Measurements from ENCODE around the gene CDC42SE2.
"Not testable (repeated sequence)": the region's sequence is repeated elsewhere in the genome, so short reads cannot be mapped to it uniquely, and the experiment has no call there.

CDC42SE2 gene

DNA sequence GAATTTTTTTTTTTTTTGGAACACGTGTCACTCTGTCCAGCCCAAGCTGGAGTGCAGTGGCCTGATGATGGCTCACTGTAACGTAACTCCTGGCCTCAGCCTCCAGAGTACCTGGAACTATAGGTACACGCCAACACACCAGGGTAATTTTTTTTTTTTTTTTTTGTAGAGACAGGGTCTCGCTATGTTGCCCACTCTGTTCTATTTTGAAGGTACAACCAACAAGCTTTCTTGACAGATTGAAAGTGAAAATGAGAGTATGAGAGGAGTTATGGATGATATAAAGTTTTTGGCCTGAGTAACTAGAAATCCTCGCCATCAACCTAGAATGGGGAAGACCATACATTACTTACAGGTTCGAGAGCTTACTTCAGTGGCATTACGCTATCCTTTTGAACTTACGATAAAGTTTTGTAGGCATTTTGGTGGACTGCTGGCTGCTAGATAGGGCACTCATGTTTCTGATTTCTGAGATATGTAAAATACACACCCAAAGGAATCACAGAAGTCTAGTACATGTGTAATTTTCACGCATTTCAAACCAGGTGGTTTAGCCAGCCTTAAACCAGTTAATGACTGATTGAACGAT is 806 bp upstream of the CDC42SE2 start:
- H3K36me3 Mint-ChIP-seq (ENCODE audit: low read depth), result peaks cover 35% of the 10 kb centered on the region

DNA sequence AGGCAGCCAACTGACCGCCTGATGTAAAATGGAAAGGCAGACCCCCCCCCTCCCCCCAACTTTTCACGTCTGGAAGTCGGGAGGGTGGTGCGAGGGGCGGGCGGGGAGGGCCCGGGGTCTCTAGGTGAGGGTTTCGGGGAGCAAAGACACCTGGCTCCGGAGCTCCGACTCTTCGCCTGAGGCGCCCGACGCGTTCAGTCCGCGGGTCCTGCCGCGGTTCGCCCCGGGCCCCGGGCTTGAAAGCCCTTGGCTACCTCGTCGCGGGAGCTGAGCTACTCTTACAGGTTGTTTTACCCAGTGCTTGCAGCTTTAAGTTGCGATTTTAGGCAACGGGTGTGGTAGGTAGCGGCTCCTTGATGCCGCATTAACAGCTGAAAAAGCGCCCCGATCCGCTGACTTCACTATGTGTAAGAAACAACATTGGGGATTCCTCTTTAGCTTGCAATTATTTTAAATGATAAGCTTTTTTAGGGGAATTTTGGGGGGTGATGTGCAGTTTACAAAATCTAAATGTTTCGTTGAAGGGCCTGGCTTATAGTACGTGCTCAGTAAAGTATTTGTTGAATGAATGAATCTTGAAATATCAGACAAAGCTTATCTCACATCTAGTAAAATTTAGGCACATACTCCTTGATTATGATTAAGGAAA is 722 bp downstream of the CDC42SE2 start:
- Mint-ChIP-seq H3K4me1 (ENCODE audit: low read depth) (peaks cover 20% of the 10 kb centered on the region), H3K36me3 (ENCODE audit: low read depth) (peaks cover 23% of the 10 kb centered on the region), H3K9me3 (no peaks in the 10 kb centered on the region), H3K4me3 (peak overlapping the region; percentile 86), H3K27me3 (ENCODE audit: low read depth) (no peaks in the 10 kb centered on the region), H3K27ac (peak overlapping the region; percentile 82)

More for the DNA sequence above, 806 bp upstream of the CDC42SE2 start:
- Mint-ChIP-seq H3K4me3 (peak overlapping the region; percentile 80), H3K9me3 (no peaks in the 10 kb centered on the region), H3K27ac (peak overlapping the region; percentile 86), H3K27me3 (ENCODE audit: low read depth) (no peaks in the 10 kb centered on the region), H3K4me1 (ENCODE audit: low read depth) (peaks cover 28% of the 10 kb centered on the region)

DNA sequence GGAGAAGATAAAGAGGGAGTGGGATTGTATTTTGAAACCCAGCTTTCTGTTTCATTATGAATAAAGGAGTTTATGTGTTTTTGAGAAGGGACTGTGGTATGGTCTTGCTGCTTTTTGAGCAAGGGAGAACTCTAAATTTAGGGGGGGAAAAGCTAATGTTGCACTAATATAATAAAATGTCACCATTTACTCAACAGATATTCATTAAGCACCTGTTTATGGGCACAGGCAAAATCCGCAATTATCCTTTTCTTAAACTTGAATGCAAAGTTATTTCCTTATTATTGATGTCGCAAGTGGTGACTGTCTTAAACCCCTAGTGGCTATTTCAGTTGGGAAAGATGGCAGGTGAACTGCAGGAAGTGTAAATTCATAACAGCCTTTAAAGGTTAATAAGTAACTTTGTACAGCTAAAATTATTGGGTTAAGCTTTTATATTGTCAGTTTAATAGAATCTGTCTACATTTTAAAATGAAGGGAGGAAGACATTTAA is 1.5 kb downstream of the CDC42SE2 start:
- H3K27me3 Mint-ChIP-seq (ENCODE audit: low read depth), result no peaks in the 10 kb centered on the region
- peaks cover 19% of the 10 kb centered on the region for H3K4me1 Mint-ChIP-seq (ENCODE audit: low read depth)
- no peaks in the 10 kb centered on the region for H3K9me3 Mint-ChIP-seq
- H3K36me3 Mint-ChIP-seq (ENCODE audit: low read depth), result peaks cover 20% of the 10 kb centered on the region
- peak overlapping the region; percentile 86 for H3K4me3 Mint-ChIP-seq
- peak overlapping the region; percentile 82 for H3K27ac Mint-ChIP-seq

DNA sequence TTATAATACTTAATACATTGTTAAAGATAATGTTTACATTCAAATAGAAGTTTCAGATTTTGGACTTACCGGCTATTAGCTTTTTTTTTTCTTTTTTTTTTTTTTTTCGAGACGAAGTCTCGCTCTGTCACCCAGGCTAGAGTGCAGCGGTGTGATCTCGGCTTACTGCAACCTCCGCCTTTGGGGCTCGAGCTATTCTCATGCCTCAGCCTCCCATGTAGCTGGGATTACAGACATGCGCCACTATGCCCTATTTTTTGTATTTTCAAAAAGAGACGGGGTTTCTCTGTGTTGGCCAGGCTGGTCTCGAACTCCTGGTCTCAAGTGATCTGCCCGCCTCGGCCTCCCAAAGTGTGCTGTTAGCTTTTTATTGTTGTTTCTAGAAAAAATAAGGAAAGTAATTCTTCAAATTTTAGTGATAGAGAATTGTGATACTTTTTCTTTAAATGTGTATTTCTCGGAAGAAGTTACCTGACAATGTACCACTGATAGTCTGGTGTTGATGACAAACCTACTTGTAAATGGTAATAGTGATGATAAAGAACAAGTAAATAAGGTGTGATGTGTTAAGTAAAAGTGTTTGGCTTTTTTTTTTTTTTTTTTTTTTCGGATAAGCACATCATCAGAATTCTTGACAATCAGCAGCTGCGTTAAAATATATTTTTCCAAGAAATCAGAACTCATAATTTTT is 2.7 kb downstream of the CDC42SE2 start:
- Mint-ChIP-seq H3K4me3 (peak overlapping the region; percentile 87), H3K36me3 (ENCODE audit: low read depth) (peaks cover 28% of the 10 kb centered on the region), H3K27me3 (ENCODE audit: low read depth) (no peaks in the 10 kb centered on the region), H3K27ac (peak overlapping the region; percentile 94), H3K9me3 (no peaks in the 10 kb centered on the region), H3K4me1 (ENCODE audit: low read depth) (peaks cover 30% of the 10 kb centered on the region)

DNA sequence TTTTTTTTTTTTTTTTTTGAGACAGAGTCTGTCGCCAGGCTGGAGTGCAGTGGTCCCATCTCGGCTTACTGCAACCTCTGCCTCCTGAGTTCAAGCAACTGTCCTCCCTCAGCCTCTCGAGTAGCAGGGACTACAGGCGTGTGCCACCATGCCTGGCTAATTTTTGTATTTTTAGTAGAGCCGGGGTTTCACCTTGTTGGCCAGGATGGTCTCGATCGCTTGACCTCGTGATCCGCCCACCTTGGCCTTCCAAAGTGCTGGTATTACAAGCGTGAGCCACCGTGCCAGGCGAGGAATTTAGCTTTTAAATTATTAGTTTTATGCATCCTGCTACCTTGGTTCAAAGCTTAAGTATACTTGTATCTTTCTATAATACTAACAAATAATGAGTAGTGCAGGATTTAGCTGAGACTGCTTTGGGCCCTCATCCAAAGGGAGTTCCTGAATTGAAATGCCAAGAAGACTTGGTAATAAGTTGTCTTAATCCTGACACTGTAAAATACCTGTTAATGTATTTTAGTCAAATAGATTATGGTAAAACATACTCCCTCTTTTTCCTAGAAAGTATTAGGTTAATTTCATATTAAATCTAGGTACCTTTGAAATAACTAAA is 5.0 kb downstream of the CDC42SE2 start:
- Mint-ChIP-seq H3K27me3 (ENCODE audit: low read depth) (no peaks in the 10 kb centered on the region), H3K9me3 (no peaks in the 10 kb centered on the region), H3K4me3 (peak overlapping the region; percentile 44), H3K27ac (peak overlapping the region; percentile 55), H3K36me3 (ENCODE audit: low read depth) (peaks cover 39% of the 10 kb centered on the region), H3K4me1 (ENCODE audit: low read depth) (peaks cover 33% of the 10 kb centered on the region)

DNA sequence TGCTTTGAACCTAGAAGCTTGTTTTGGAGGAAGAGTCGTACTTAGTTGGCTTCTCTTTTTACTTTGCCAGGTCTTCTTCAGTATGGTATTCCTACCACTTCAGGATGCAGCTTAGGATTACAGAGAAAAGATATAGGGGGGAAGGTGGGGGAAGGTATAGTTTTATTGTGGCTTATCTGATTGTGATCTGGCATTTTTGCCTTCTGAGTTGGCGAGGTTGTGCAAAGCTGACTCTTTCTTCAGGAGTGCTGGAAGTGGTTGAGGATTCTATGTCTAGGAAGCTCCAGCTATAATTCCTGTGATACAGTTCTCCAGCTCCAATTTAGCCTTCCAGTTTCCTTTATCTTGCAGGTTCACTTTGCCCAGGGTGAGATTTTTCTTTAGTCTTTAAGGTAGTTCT is 7.0 kb downstream of the CDC42SE2 start:
- H3K36me3 Mint-ChIP-seq (ENCODE audit: low read depth), result peaks cover 39% of the 10 kb centered on the region
- H3K4me1 Mint-ChIP-seq (ENCODE audit: low read depth), result peaks cover 45% of the 10 kb centered on the region
- H3K4me3 Mint-ChIP-seq, result peak overlapping the region; percentile 70
- peak overlapping the region; percentile 71 for H3K27ac Mint-ChIP-seq
- no peaks in the 10 kb centered on the region for H3K9me3 Mint-ChIP-seq
- no peaks in the 10 kb centered on the region for H3K27me3 Mint-ChIP-seq (ENCODE audit: low read depth)

DNA sequence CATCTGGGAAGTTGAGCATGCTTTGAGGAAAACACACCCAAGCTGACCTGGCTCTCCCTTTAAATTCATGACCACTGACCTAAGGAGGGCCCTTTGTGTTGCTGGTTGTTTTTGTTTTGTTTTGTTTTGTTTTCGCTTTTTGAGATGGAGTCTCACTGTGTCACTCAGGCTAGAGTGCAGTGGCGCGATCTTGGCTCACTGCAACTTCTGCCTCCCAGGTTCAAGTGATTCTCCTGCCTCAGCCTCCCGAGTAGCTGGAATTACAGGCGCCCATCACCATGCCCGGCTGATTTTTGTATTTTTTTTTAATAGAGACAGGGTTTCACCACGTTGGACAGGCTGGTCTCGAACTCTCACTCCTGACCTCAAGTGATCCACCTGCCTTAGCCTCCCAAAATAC is 8.0 kb downstream of the CDC42SE2 start:
- Mint-ChIP-seq H3K4me3 (peak overlapping the region; percentile 88), H3K4me1 (ENCODE audit: low read depth) (peaks cover 45% of the 10 kb centered on the region), H3K36me3 (ENCODE audit: low read depth) (peaks cover 33% of the 10 kb centered on the region), H3K27ac (peak overlapping the region; percentile 94)
- not testable (repeated sequence) for H3K27me3 Mint-ChIP-seq (ENCODE audit: low read depth); H3K9me3 Mint-ChIP-seq

DNA sequence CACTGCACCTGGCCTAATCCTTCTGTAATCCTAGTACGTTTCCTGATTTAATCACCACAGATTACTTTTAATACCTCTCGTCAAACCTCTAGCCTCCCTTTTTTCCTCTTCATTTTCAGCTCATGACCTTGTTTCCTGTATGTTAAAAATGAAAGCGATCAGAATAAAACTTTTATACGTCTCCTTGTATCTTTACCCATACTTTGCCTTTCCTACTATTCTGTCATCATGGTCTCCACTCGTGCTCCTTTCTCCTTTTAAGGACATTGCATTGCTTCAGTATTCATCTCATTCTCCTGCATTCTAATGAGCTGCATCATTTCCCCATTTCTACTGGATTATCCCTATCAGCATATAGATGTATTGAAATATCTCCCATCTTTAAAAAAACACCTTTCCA is 8.5 kb downstream of the CDC42SE2 start:
- Mint-ChIP-seq H3K9me3 (no peaks in the 10 kb centered on the region), H3K27me3 (ENCODE audit: low read depth) (no peaks in the 10 kb centered on the region), H3K4me1 (ENCODE audit: low read depth) (peaks cover 46% of the 10 kb centered on the region), H3K27ac (peak overlapping the region; percentile 94), H3K4me3 (peak overlapping the region; percentile 88), H3K36me3 (ENCODE audit: low read depth) (peaks cover 32% of the 10 kb centered on the region)

DNA sequence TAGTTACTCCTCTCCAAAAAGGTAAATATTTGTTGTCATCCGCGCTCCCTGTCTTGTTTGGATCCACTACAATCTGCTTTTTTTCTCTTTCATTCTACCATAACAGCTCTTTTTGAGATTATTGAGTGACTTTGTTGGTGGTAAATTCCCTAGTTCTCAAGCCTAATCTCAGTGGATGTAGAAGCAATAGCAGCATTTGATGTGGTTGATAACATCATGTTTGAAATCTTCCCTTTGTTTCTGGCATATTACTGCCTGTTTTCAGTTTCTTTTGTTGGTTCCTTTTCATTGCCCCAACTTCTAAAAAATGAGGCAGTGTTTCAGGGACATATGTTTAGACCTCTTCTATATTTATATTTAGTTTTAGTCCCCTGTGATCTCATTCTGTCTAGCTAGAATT is 8.9 kb downstream of the CDC42SE2 start:
- peak overlapping the region; percentile 88 for H3K4me3 Mint-ChIP-seq
- peak overlapping the region; percentile 94 for H3K27ac Mint-ChIP-seq
- H3K36me3 Mint-ChIP-seq (ENCODE audit: low read depth), result peaks cover 33% of the 10 kb centered on the region
- peaks cover 49% of the 10 kb centered on the region for H3K4me1 Mint-ChIP-seq (ENCODE audit: low read depth)
- no peaks in the 10 kb centered on the region for H3K27me3 Mint-ChIP-seq (ENCODE audit: low read depth)
- H3K9me3 Mint-ChIP-seq, result no peaks in the 10 kb centered on the region

DNA sequence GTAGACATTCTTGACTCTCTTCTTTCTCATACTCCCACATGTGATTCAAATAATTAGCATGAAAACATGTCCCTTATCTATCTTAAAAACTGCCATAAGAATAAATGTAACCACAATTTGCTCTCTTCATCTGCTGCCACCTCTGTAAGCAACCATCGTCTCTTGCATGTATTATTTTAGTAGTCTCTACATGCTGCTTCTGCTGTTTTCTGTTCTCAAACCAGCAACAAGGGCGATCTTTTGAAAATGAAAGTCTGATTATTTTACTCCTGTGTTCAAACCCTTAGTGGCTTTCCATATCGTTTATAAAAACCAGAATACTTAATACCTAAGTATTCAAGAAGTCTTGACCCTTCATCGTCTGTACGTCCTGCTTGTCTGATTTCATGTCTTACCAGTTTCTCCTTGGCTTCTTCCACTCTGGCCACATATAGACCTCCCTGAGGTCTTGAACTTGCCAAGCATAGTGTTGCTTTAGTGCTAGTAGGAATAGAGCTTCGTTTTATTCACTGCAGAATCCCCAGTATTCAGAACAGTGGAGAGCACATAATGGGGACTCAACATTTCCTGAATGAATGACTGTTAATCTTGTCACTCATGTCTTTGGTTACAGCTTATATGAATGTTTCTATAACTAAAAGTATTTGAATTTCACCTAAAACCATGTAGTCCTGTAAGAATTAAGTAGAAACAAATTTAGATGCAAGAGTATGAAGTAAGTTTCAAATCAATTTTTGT is 10.6 kb downstream of the CDC42SE2 start:
- Mint-ChIP-seq H3K36me3 (ENCODE audit: low read depth) (peaks cover 40% of the 10 kb centered on the region), H3K27ac (peak overlapping the region; percentile 82), H3K4me3 (peak overlapping the region; percentile 79), H3K9me3 (no peaks in the 10 kb centered on the region), H3K27me3 (ENCODE audit: low read depth) (no peaks in the 10 kb centered on the region), H3K4me1 (ENCODE audit: low read depth) (peaks cover 52% of the 10 kb centered on the region)

DNA sequence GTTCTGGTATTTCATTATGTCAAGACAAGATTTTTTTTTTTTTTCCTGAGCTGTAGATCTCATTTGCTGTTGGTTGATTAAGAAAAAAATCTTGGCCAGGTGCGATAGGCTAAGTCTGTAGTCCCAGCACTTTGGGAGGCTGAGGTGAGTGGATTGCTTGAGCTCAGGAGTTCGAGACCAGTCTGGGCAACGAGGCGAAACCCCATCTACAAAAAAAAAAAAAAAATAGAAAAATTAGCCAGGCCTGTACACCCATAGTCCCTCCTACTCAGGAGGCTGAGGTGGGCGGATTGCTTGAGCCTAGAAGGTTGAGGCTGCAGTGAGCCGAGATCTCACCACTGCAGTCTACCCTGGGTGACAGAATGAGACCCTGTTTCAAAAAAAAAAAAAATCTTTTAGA is 12.2 kb downstream of the CDC42SE2 start:
- H3K27ac Mint-ChIP-seq, result peak overlapping the region; percentile 33
- peaks cover 58% of the 10 kb centered on the region for H3K4me1 Mint-ChIP-seq (ENCODE audit: low read depth)
- no peaks in the 10 kb centered on the region for H3K9me3 Mint-ChIP-seq
- peaks cover 42% of the 10 kb centered on the region for H3K36me3 Mint-ChIP-seq (ENCODE audit: low read depth)
- H3K27me3 Mint-ChIP-seq (ENCODE audit: low read depth), result no peaks in the 10 kb centered on the region
- peak overlapping the region; percentile 38 for H3K4me3 Mint-ChIP-seq

DNA sequence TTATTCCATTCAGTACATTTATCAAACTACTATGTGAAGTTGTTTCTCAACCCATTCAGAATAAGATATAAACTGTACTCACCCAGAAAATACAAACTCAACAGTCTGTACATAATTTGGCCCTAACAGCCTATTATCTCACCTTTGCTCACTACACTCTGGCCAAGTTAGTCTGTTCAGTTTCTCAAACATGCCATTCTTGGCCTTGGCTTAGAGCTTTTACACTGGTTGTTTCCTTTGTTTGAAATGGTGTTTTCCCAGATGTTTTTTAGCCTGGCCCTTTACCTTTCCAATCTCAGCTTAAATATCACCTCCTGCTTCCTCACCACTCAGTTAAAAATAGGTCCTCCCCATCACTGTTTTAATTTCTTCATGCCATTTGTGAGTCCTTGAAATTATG is 13.6 kb downstream of the CDC42SE2 start:
- Mint-ChIP-seq H3K36me3 (ENCODE audit: low read depth) (peaks cover 44% of the 10 kb centered on the region), H3K4me1 (ENCODE audit: low read depth) (peaks cover 58% of the 10 kb centered on the region), H3K27me3 (ENCODE audit: low read depth) (no peaks in the 10 kb centered on the region), H3K4me3 (peak overlapping the region; percentile 16), H3K27ac (peak overlapping the region; percentile 53), H3K9me3 (no peaks in the 10 kb centered on the region)

DNA sequence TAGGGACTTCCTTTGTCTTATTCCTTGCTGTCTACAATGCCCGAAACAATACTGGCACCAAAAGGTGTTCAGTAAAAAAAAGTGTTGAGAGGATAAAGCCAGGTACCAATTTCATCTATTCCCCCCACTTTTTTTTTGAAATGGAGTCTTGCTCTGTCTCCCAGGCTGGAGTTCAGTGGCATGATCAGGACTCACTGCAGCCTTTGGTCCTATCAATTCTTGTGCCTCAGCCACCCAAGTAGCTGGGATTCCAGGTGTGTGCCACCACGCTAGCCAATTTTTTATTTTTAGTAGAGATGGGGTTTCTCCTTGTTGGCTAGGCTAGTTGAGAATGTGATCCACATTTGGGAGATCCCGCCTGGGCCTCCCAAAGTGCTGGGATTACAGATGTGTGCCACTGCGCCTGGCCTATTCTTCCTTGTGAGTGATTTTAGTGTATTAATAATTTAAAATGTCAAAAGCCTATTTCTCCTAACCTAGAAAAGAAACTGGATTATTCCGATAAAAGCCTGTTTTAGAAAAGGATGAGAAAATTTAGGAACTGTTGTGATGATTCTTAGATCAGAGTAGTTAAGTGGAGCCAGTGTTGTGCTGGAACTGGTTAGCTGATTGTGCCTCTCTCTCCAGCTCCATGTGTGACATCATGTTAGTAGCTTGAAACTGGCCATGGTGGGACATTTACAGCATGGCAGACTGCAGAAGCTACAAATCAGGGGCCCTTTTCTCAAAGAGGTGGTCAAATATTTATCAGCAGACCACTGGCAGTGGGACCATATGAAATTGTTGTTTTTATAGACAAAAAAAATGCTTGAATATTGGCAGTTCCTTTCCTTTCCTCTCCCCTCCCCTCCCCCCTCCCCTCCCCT is 14.3 kb downstream of the CDC42SE2 start:
- H3K4me1 Mint-ChIP-seq (ENCODE audit: low read depth), result peaks cover 57% of the 10 kb centered on the region
- no peaks in the 10 kb centered on the region for H3K27me3 Mint-ChIP-seq (ENCODE audit: low read depth)
- H3K4me3 Mint-ChIP-seq, result peak overlapping the region; percentile 29
- no peaks in the 10 kb centered on the region for H3K9me3 Mint-ChIP-seq
- peaks cover 42% of the 10 kb centered on the region for H3K36me3 Mint-ChIP-seq (ENCODE audit: low read depth)
- H3K27ac Mint-ChIP-seq, result peak overlapping the region; percentile 53
